ENCODE data around the gene GOLT1A. TPM values are rescaled to one million over a fixed set of nuclear protein-coding genes. Genes with fewer than 3 reads are reported as not detected.

Gene GOLT1A
- polyA plus RNA-seq, 1 donor from 2014 or later = not detected

GRCh38 chr1:204191456-204191855 is 22.3 kb downstream of the GOLT1A start:
- H2AFZ ChIP-seq (ENCODE audit: low read depth, low read length) = no peak overlapping the region
- peaks cover 5% of the 10 kb centered on the region for H3F3A ChIP-seq (ENCODE audit: insufficient read depth, low read length, poor library complexity, severe bottlenecking)
- H3K27ac ChIP-seq (ENCODE audit: low read length) = no peak overlapping the region
- H3K9me2 ChIP-seq (ENCODE audit: insufficient read depth, low read length) = no peaks in the 10 kb centered on the region
- TF ChIP-seq EP300 (conservative IDR thresholded peaks at IDR 0.05; ENCODE audit: poor library complexity, severe bottlenecking) = no peak
- TF ChIP-seq, protein P1, sequence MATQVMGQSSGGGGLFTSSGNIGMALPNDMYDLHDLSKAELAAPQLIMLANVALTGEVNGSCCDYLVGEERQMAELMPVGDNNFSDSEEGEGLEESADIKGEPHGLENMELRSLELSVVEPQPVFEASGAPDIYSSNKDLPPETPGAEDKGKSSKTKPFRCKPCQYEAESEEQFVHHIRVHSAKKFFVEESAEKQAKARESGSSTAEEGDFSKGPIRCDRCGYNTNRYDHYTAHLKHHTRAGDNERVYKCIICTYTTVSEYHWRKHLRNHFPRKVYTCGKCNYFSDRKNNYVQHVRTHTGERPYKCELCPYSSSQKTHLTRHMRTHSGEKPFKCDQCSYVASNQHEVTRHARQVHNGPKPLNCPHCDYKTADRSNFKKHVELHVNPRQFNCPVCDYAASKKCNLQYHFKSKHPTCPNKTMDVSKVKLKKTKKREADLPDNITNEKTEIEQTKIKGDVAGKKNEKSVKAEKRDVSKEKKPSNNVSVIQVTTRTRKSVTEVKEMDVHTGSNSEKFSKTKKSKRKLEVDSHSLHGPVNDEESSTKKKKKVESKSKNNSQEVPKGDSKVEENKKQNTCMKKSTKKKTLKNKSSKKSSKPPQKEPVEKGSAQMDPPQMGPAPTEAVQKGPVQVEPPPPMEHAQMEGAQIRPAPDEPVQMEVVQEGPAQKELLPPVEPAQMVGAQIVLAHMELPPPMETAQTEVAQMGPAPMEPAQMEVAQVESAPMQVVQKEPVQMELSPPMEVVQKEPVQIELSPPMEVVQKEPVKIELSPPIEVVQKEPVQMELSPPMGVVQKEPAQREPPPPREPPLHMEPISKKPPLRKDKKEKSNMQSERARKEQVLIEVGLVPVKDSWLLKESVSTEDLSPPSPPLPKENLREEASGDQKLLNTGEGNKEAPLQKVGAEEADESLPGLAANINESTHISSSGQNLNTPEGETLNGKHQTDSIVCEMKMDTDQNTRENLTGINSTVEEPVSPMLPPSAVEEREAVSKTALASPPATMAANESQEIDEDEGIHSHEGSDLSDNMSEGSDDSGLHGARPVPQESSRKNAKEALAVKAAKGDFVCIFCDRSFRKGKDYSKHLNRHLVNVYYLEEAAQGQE (IDR thresholded peaks at IDR 0.05; ENCODE audit: borderline replicate concordance) = no peak
- TF ChIP-seq, protein P2, sequence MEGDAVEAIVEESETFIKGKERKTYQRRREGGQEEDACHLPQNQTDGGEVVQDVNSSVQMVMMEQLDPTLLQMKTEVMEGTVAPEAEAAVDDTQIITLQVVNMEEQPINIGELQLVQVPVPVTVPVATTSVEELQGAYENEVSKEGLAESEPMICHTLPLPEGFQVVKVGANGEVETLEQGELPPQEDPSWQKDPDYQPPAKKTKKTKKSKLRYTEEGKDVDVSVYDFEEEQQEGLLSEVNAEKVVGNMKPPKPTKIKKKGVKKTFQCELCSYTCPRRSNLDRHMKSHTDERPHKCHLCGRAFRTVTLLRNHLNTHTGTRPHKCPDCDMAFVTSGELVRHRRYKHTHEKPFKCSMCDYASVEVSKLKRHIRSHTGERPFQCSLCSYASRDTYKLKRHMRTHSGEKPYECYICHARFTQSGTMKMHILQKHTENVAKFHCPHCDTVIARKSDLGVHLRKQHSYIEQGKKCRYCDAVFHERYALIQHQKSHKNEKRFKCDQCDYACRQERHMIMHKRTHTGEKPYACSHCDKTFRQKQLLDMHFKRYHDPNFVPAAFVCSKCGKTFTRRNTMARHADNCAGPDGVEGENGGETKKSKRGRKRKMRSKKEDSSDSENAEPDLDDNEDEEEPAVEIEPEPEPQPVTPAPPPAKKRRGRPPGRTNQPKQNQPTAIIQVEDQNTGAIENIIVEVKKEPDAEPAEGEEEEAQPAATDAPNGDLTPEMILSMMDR (IDR thresholded peaks at IDR 0.05; ENCODE audit: poor library complexity, severe bottlenecking) = no peak
- no peak for TF ChIP-seq EZH2 (IDR thresholded peaks at IDR 0.05; ENCODE audit: borderline replicate concordance, insufficient read depth, low read length, poor library complexity, severe bottlenecking)
- no peak for TF ChIP-seq SMC3 (conservative IDR thresholded peaks at IDR 0.05; ENCODE audit: poor library complexity)
- TF ChIP-seq POLR2AphosphoS5 (IDR thresholded peaks at IDR 0.05) = no peak
- TF ChIP-seq RAD21 (conservative IDR thresholded peaks at IDR 0.05) = no peak
- TF ChIP-seq MXI1 (conservative IDR thresholded peaks at IDR 0.05; ENCODE audit: poor library complexity, severe bottlenecking) = no peak
- TF ChIP-seq TAF1 (IDR thresholded peaks at IDR 0.05; ENCODE audit: low read depth) = no peak
- no peak overlapping the region for H3K4me2 ChIP-seq (ENCODE audit: low read length)
- H3K79me2 ChIP-seq (replicated peaks; ENCODE audit: insufficient read depth, low read length) = no peaks in the 10 kb centered on the region
- no peaks in the 10 kb centered on the region for H3K27me3 ChIP-seq (ENCODE audit: insufficient read depth, low read depth, low read length)
- H3K36me3 ChIP-seq (ENCODE audit: insufficient read depth, low read length) = no peaks in the 10 kb centered on the region
- no peaks in the 10 kb centered on the region for H3K9me3 ChIP-seq (ENCODE audit: low read length)
- H3K9ac ChIP-seq (ENCODE audit: low read length) = no peak overlapping the region
- no peak overlapping the region for H3K4me3 ChIP-seq (ENCODE audit: low read length)
- no peaks in the 10 kb centered on the region for H4K20me1 ChIP-seq (ENCODE audit: insufficient read depth)

DNA sequence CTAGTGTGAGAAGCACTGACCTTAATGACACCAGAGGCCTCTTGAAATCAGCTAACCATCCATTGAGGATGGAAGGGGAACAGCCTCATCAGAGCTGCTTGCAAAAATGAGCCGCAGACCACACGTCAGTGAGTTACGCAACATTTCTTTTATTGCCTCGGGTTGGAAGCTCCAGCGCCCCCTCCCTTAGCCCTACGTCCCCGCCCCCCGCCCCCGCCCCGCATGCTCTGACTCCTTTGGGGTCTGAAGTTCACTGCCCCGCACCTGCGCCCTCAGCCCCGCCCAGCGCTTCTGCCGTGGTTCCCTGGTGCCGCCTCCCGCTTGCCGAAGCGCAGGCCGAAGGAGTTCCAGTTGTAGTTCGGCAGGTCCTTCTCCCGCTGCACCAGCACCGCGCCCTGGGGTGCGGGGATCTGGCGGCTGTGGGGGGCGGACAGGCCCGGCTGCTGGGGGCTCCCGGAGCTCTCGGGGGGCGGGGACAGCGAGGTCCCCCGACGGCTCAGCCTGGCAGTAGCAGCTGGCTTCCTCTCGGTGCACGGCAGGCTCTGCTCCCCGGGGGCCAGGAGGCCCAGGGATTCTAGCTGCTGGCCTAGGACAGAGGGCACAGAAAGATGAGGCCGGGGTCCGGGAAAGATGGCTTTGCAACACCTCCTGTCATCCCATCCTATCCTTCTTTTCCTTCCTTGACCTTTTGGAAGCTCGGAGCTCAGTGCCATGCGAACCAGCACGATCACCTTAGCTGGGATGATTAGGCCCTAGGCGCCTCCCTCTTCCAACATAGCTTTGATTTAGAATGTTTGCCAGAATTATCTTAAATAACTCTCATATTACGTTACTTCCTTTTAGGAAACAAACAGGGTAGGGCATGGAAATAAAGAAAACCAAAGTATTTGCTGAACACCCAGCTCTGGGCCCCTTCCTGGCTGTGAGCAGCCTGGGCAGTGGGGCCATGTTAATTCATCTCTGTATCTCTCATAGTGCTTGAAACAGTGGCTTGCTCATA is 23.3 kb downstream of the GOLT1A start:
- Histone ChIP-seq H3K4me2 (ENCODE audit: low read length) (no peak overlapping the region), H3K27ac (ENCODE audit: low read length) (peak overlapping the region; percentile 91), H3K27me3 (ENCODE audit: insufficient read depth, low read depth, low read length) (no peaks in the 10 kb centered on the region), H3K9me3 (ENCODE audit: low read length) (no peaks in the 10 kb centered on the region), H3K36me3 (ENCODE audit: insufficient read depth, low read length) (no peaks in the 10 kb centered on the region), H4K20me1 (ENCODE audit: insufficient read depth) (no peaks in the 10 kb centered on the region), H2AFZ (ENCODE audit: low read depth, low read length) (no peak overlapping the region), H3K4me3 (ENCODE audit: low read length) (no peak overlapping the region), H3F3A (ENCODE audit: insufficient read depth, low read length, poor library complexity, severe bottlenecking) (peaks cover 5% of the 10 kb centered on the region), H3K9me2 (ENCODE audit: insufficient read depth, low read length) (no peaks in the 10 kb centered on the region), H3K9ac (ENCODE audit: low read length) (no peak overlapping the region), H3K79me2 (replicated peaks; ENCODE audit: insufficient read depth, low read length) (no peaks in the 10 kb centered on the region)
- TF ChIP-seq EP300 (conservative IDR thresholded peaks at IDR 0.05; ENCODE audit: poor library complexity, severe bottlenecking) (no peak), POLR2AphosphoS5 (IDR thresholded peaks at IDR 0.05) (no peak), RAD21 (conservative IDR thresholded peaks at IDR 0.05) (no peak), SMC3 (conservative IDR thresholded peaks at IDR 0.05; ENCODE audit: poor library complexity) (no peak), EZH2 (IDR thresholded peaks at IDR 0.05; ENCODE audit: borderline replicate concordance, insufficient read depth, low read length, poor library complexity, severe bottlenecking) (no peak), TAF1 (IDR thresholded peaks at IDR 0.05; ENCODE audit: low read depth) (no peak)
- TF ChIP-seq, protein P1 (IDR thresholded peaks at IDR 0.05; ENCODE audit: borderline replicate concordance) = no peak
- TF ChIP-seq, protein P2 (IDR thresholded peaks at IDR 0.05; ENCODE audit: poor library complexity, severe bottlenecking) = no peak

Measured in neural cell (in vitro differentiated cells).